H1 (cell line): ENCODE results near the gene DPYD. TPM values are rescaled to one million over a fixed set of nuclear protein-coding genes. Genes with fewer than 3 reads are reported as not detected.

Source experiments
- CTCF ChIA-PET: fragments of 300-600 bp; sonication (Branson Sonifier 250); formaldehyde crosslinking; loops from one replicate; lab custom pipeline; 2021; ENCODE audit not compliant: partially characterized antibody; lab: Charles Lee
- POLR2A ChIA-PET: fragments of 300-600 bp; sonication (Branson Sonifier 250); formaldehyde crosslinking; loops from one replicate; lab custom pipeline; 2021; ENCODE audit warnings: inconsistent platforms; ENCODE audit not compliant: partially characterized antibody; lab: Charles Lee
- DNase-seq, 2 experiments: peaks; one replicate each; pipeline versions ENCODE4 v3.0.0 to v3.0.0-alpha.2; 2010 to 2022; ENCODE audit warnings: low spot score in 2 of 2, low read depth in 1 of 2, mixed read lengths in 1 of 2
- FAIRE-seq: peaks from 2 replicates; lab custom pipeline; 2011; peaks lifted over from hg19 to GRCh38; lab: Jason Lieb, UNC
- H2AFZ ChIP-seq: 2 replicates; pipeline ENCODE4 v1.8.1; 2012; ENCODE audit warnings: low read length, inconsistent platforms
- H2AK5ac ChIP-seq: 2 replicates; pipeline ENCODE4 v1.6.1; 2013; ENCODE audit warnings: low read depth, low read length
- H2BK120ac ChIP-seq: replicated peaks from 2 replicates; pipeline ENCODE3; 2013; ENCODE audit warnings: low read depth, low read length, inconsistent platforms
- H2BK12ac ChIP-seq: 2 replicates; pipeline ENCODE4 v1.6.1; 2013; ENCODE audit warnings: low read depth, low read length
- H2BK15ac ChIP-seq: 2 replicates; pipeline ENCODE4 v1.6.1; 2013; ENCODE audit warnings: low read length
- H2BK20ac ChIP-seq: 2 replicates; pipeline ENCODE4 v1.6.1; 2013; ENCODE audit warnings: low read length
- H2BK5ac ChIP-seq: 2 replicates; pipeline ENCODE4 v1.6.1; 2013; ENCODE audit warnings: low read depth, low read length
- H3K14ac ChIP-seq: 2 replicates; pipeline ENCODE4 v1.6.1; 2013; ENCODE audit warnings: inconsistent platforms; ENCODE audit not compliant: insufficient read length
- H3K18ac ChIP-seq: 2 replicates; pipeline ENCODE4 v1.6.1; 2013; ENCODE audit warnings: low read length; ENCODE audit errors: extremely low read depth
- H3K23ac ChIP-seq: 2 replicates; pipeline ENCODE4 v1.6.1; 2013; ENCODE audit warnings: inconsistent platforms; ENCODE audit not compliant: insufficient read length
- H3K23me2 ChIP-seq: 2 replicates; pipeline ENCODE4 v1.6.1; 2013; ENCODE audit warnings: low read depth, low read length
- H3K27ac ChIP-seq: 2 replicates; pipeline ENCODE4 v1.6.1; 2011; ENCODE audit warnings: low read depth, low read length, inconsistent platforms
- H3K27me3 ChIP-seq, 4 experiments: replicated peaks in 1 of 4; 1 replicate in 1 of 4; 2 replicates in 3 of 4; pipeline versions ENCODE4 v1.6.1 to v1.8.1; 2011 to 2013; ENCODE audit warnings: low read length in 3 of 4, mild to moderate bottlenecking in 3 of 4, inconsistent platforms in 2 of 4, mixed read lengths in 2 of 4, moderate library complexity in 1 of 4; ENCODE audit not compliant: control insufficient read depth in 3 of 4, insufficient read depth in 3 of 4; ENCODE audit errors: extremely low read depth in 1 of 4
- H3K36me3 ChIP-seq, 4 experiments: 2 replicates each; pipeline versions ENCODE4 v1.6.1 to v1.8.1; 2011 to 2013; ENCODE audit warnings: mild to moderate bottlenecking in 4 of 4, low read length in 3 of 4, moderate library complexity in 2 of 4, control low read depth in 1 of 4, inconsistent platforms in 1 of 4; ENCODE audit not compliant: insufficient read depth in 4 of 4, control insufficient read depth in 2 of 4
- H3K4ac ChIP-seq: replicated peaks from 2 replicates; pipeline ENCODE3; 2013; ENCODE audit warnings: low read length, low read depth, mixed read lengths, inconsistent platforms; ENCODE audit not compliant: insufficient read length
- H3K4me1 ChIP-seq, 4 experiments: replicated peaks in 1 of 4; 1 replicate in 1 of 4; 2 replicates in 3 of 4; pipeline versions ENCODE4 v1.6.1 to v1.8.1; 2011 to 2013; ENCODE audit warnings: low read length in 3 of 4, inconsistent platforms in 2 of 4, mixed read lengths in 1 of 4; ENCODE audit not compliant: insufficient read depth in 4 of 4, control insufficient read depth in 3 of 4
- H3K4me2 ChIP-seq, 2 experiments: 2 replicates each; pipeline versions ENCODE4 v1.6.1 to v1.8.1; 2011 to 2013; ENCODE audit warnings: low read depth in 2 of 2, low read length in 2 of 2, control low read depth in 1 of 2, inconsistent platforms in 1 of 2, mild to moderate bottlenecking in 1 of 2; ENCODE audit not compliant: insufficient read depth in 1 of 2
- H3K4me3 ChIP-seq, 4 experiments: fragments of 200-600, 300-600 bp in 1 of 4; sonication (generic), shearing (Covaris generic), sonication (Bioruptor Twin) in 1 of 4; 2 replicates each; pipeline versions ENCODE4 v1.5.1 to v1.8.1; 2011 to 2016; ENCODE audit warnings: low read length in 4 of 4, low read depth in 3 of 4, control low read depth in 2 of 4, inconsistent platforms in 2 of 4, mild to moderate bottlenecking in 2 of 4, mixed read lengths in 1 of 4, moderate library complexity in 1 of 4; ENCODE audit not compliant: insufficient read depth in 2 of 4; ENCODE audit errors: extremely low read depth in 1 of 4
- H3K56ac ChIP-seq: replicated peaks from 2 replicates; pipeline ENCODE3; 2013; ENCODE audit warnings: low read depth, mild to moderate bottlenecking, mixed read lengths, low read length, inconsistent platforms; ENCODE audit not compliant: insufficient read length
- H3K79me1 ChIP-seq: 2 replicates; pipeline ENCODE4 v1.6.1; 2013; ENCODE audit warnings: low read depth, low read length, control low read depth
- H3K79me2 ChIP-seq, 2 experiments: 2 replicates each; pipeline versions ENCODE4 v1.6.1 to v1.8.1; 2012 to 2013; ENCODE audit warnings: low read length in 2 of 2, mild to moderate bottlenecking in 2 of 2, inconsistent platforms in 1 of 2; ENCODE audit not compliant: insufficient read depth in 2 of 2, control insufficient read depth in 1 of 2
- H3K9ac ChIP-seq, 4 experiments: replicated peaks in 1 of 4; 1 replicate in 1 of 4; 2 replicates in 3 of 4; pipeline versions ENCODE4 v1.6.1 to v1.8.1; 2011 to 2013; ENCODE audit warnings: low read depth in 3 of 4, low read length in 3 of 4, control low read depth in 2 of 4, mild to moderate bottlenecking in 2 of 4, moderate library complexity in 2 of 4, inconsistent platforms in 1 of 4; ENCODE audit errors: extremely low read depth in 1 of 4
- H3K9me3 ChIP-seq, 2 experiments: 2 replicates each; pipeline versions ENCODE4 v1.6.1 to v1.8.1; 2012 to 2013; ENCODE audit warnings: mild to moderate bottlenecking in 2 of 2, moderate library complexity in 2 of 2, control low read depth in 1 of 2, inconsistent platforms in 1 of 2, low read depth in 1 of 2, low read length in 1 of 2, mixed read lengths in 1 of 2; ENCODE audit not compliant: insufficient read depth in 2 of 2
- H4K20me1 ChIP-seq, 2 experiments: replicated peaks in 1 of 2; 2 replicates each; pipeline versions ENCODE3 to v1.8.1; 2011 to 2013; ENCODE audit warnings: inconsistent platforms in 2 of 2, low read length in 2 of 2, mild to moderate bottlenecking in 1 of 2; ENCODE audit not compliant: insufficient read depth in 2 of 2, control insufficient read depth in 1 of 2
- H4K5ac ChIP-seq: 2 replicates; pipeline ENCODE4 v1.6.1; 2013; ENCODE audit warnings: low read length, low read depth, mixed read lengths, inconsistent platforms; ENCODE audit not compliant: insufficient read length
- H4K8ac ChIP-seq: 2 replicates; pipeline ENCODE4 v1.8.0; 2013; ENCODE audit warnings: mild to moderate bottlenecking, moderate library complexity, low read length, inconsistent platforms; ENCODE audit not compliant: insufficient read depth; ENCODE audit errors: extremely low read depth
- H4K91ac ChIP-seq: replicated peaks from 2 replicates; pipeline ENCODE3; 2013; ENCODE audit warnings: low read length, mixed read lengths, inconsistent platforms; ENCODE audit not compliant: insufficient read length
- BACH1 ChIP-seq: IDR thresholded peaks from 2 replicates; pipeline ENCODE4 v1.6.1; 2012; ENCODE audit warnings: low read length, improper control_type of control experiment
- EZH2 ChIP-seq: fragments of 200-600 bp; sonication (generic); IDR thresholded peaks from 2 replicates; pipeline ENCODE4 v1.7.1; 2012; ENCODE audit warnings: low read depth, mild to moderate bottlenecking, moderate library complexity, low read length, inconsistent platforms; ENCODE audit not compliant: severe bottlenecking
- KDM4A ChIP-seq: IDR thresholded peaks from one replicate; pipeline ENCODE4 v1.7.1; 2012; ENCODE audit warnings: low read depth, mild to moderate bottlenecking, moderate library complexity, low read length, inconsistent platforms; ENCODE audit not compliant: severe bottlenecking
- MAFK ChIP-seq: IDR thresholded peaks from 2 replicates; pipeline ENCODE4 v1.6.1; 2012; ENCODE audit warnings: low read depth, mild to moderate bottlenecking, improper control_type of control experiment, low read length
- NRF1 ChIP-seq: IDR thresholded peaks from 2 replicates; pipeline ENCODE4 v1.6.1; 2011; ENCODE audit warnings: mild to moderate bottlenecking, low read depth, low read length, improper control_type of control experiment
- SRF ChIP-seq: IDR thresholded peaks from 2 replicates; pipeline ENCODE4 v1.6.1; 2011; ENCODE audit warnings: mild to moderate bottlenecking, low read depth, low read length, moderate library complexity
- TAF7 ChIP-seq: optimal IDR thresholded peaks from 2 replicates; pipeline ENCODE3; 2011; ENCODE audit warnings: low read depth, mild to moderate bottlenecking, inconsistent platforms, low read length, moderate library complexity, borderline replicate concordance
- TBP ChIP-seq: IDR thresholded peaks from 2 replicates; pipeline ENCODE4 v1.6.1; 2011; ENCODE audit warnings: low read depth, low read length, improper control_type of control experiment
- WGBS, 2 experiments: shearing (Covaris generic) in 1 of 2; methylation state at CpG; one replicate each; pipeline versions ENCODE4 v1.1.6 to v1.1.7; 2013 to 2015; ENCODE audit warnings: low lambda C conversion rate in 2 of 2, mixed read lengths in 2 of 2, inconsistent platforms in 1 of 2, low coverage in 1 of 2, missing lambda C conversion rate in 1 of 2; ENCODE audit not compliant: insufficient replicate concordance in 2 of 2, insufficient coverage in 1 of 2, insufficient read length in 1 of 2; ENCODE audit errors: extremely low coverage in 1 of 2, missing lambda C conversion rate in 1 of 2; 5-methylcytosine and 5-hydroxymethylcytosine counted together
- polyA plus RNA-seq, 7 experiments: library from polyadenylated mRNA; depleted of rRNA in 3 of 7; stranded (reverse) in 5 of 7; unstranded in 2 of 7; fragments of >200 nt in 5 of 7; fragments of 200-250 nt in 2 of 7; gene quantifications; 1 replicate in 5 of 7; 2 replicates in 1 of 7; 4 replicates in 1 of 7; pipeline versions ENCODE4 v1.2.1 to v1.2.3, GENCODE V29; 2011 to 2013; ENCODE audit warnings: missing spikeins in 2 of 7, mixed read lengths in 2 of 7
- total RNA-seq: library from RNA; stranded (reverse); fragmentation: NEBNext Ultra II Directional; extraction: Animal tissue kit (Norgen Biotek cat#: 25700); gene quantifications from 2 replicates; pipeline ENCODE4 v1.2.1, GENCODE V29; 2021
- TF ChIP-seq, protein P1 (sequence below), 3 experiments: IDR thresholded peaks; 1 replicate in 2 of 3; 2 replicates in 1 of 3; pipeline versions ENCODE4 v1.5.1 to v1.6.1; 2011; ENCODE audit warnings: low read length in 3 of 3, mild to moderate bottlenecking in 3 of 3, inconsistent platforms in 2 of 3, low read depth in 1 of 3, moderate library complexity in 1 of 3; ENCODE audit not compliant: insufficient read depth in 1 of 3; ENCODE audit errors: control extremely low read depth in 1 of 3
- TF ChIP-seq, protein P2 (sequence below): IDR thresholded peaks from 2 replicates; pipeline ENCODE4 v1.6.1; 2012; ENCODE audit warnings: low read length, inconsistent platforms

DPYD gene
- total and polyA plus RNA-seq, 2 of the 8 experiments (the other 6 are each of a cell fraction or from before 2014, with no cell fraction given): 0.29 to 0.73 TPM

DNA sequence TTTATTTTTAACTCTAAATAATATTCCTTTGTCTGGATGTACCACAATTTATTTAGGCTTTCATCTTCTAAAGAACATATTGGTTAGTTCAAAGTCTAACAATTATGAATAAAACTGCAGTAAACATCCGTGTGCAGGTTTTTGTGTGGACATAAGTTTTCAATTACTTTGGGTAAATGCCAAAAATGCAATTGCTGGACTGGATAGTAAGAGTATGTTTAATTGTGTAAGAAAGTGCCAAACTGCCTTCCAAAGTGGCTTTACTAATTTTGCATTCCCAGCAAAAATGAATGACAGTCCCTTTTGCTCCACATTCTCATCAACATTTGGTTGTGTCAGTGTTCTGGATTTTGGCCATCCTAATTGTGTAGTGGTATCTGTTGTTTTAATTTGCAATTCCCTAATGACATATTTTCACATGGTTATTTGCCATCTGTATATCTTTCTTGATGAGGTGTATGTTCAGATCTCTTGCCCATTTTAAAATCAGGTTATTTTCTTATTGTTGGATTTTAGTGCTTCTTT is 113.8 kb downstream of the DPYD start:
- no peak overlapping the region for H3K14ac ChIP-seq
- no peaks in the 10 kb centered on the region for H3K27me3 ChIP-seq
- no peaks in the 10 kb centered on the region for H3K23me2 ChIP-seq
- no peaks in the 10 kb centered on the region for H3K79me2 ChIP-seq
- no peak overlapping the region for H2BK120ac ChIP-seq
- no peak overlapping the region for H2AFZ ChIP-seq
- no peak overlapping the region for H4K5ac ChIP-seq
- H2BK5ac ChIP-seq: no peak overlapping the region
- FAIRE-seq (no peak), DNase-seq (no peak)
- no peaks in the 10 kb centered on the region for H3K9me3 ChIP-seq
- H4K91ac ChIP-seq: no peak overlapping the region
- CTCF ChIA-PET: interaction anchor here (1.2 kb wide), 1 partner anchor 282 kb away, joined by 3 read pairs; no protein-coding TSS in a partner anchor
- H3K23ac ChIP-seq: no peak overlapping the region
- no peak overlapping the region for H3K56ac ChIP-seq
- H2BK12ac ChIP-seq: no peak overlapping the region
- H3K36me3 ChIP-seq: no peaks in the 10 kb centered on the region
- no peak overlapping the region for H3K18ac ChIP-seq
- H3K79me1 ChIP-seq: no peaks in the 10 kb centered on the region
- H3K4me3 ChIP-seq: no peak overlapping the region
- no peak overlapping the region for H3K4ac ChIP-seq
- POLR2A ChIA-PET: no interaction called here
- 81% methylated on average over 1 of the region's 1 CpG; no CpG with 5 or more reads in 1 of the 2 experiments for WGBS, 2 experiments
- H3K9ac ChIP-seq: no peak overlapping the region
- no peak overlapping the region for H4K8ac ChIP-seq
- no peak overlapping the region for H3K4me2 ChIP-seq
- no peaks in the 10 kb centered on the region for H3K4me1 ChIP-seq
- no peak overlapping the region for H2AK5ac ChIP-seq
- H2BK20ac ChIP-seq: no peak overlapping the region
- H2BK15ac ChIP-seq: no peak overlapping the region
- H3K27ac ChIP-seq: no peak overlapping the region
- no peaks in the 10 kb centered on the region for H4K20me1 ChIP-seq
- TF ChIP-seq EZH2 (no peak), MAFK (no peak), TBP (no peak), NRF1 (no peak), KDM4A (no peak), BACH1 (no peak), SRF (no peak), TAF7 (no peak)
- TF ChIP-seq, protein P1, sequence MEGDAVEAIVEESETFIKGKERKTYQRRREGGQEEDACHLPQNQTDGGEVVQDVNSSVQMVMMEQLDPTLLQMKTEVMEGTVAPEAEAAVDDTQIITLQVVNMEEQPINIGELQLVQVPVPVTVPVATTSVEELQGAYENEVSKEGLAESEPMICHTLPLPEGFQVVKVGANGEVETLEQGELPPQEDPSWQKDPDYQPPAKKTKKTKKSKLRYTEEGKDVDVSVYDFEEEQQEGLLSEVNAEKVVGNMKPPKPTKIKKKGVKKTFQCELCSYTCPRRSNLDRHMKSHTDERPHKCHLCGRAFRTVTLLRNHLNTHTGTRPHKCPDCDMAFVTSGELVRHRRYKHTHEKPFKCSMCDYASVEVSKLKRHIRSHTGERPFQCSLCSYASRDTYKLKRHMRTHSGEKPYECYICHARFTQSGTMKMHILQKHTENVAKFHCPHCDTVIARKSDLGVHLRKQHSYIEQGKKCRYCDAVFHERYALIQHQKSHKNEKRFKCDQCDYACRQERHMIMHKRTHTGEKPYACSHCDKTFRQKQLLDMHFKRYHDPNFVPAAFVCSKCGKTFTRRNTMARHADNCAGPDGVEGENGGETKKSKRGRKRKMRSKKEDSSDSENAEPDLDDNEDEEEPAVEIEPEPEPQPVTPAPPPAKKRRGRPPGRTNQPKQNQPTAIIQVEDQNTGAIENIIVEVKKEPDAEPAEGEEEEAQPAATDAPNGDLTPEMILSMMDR (IDR thresholded peaks at IDR 0.05; ENCODE audit: control extremely low read depth in 1 of 3, insufficient read depth in 1 of 3, low read depth in 1 of 3, low read length in 3 of 3): no peak
- TF ChIP-seq, protein P2, sequence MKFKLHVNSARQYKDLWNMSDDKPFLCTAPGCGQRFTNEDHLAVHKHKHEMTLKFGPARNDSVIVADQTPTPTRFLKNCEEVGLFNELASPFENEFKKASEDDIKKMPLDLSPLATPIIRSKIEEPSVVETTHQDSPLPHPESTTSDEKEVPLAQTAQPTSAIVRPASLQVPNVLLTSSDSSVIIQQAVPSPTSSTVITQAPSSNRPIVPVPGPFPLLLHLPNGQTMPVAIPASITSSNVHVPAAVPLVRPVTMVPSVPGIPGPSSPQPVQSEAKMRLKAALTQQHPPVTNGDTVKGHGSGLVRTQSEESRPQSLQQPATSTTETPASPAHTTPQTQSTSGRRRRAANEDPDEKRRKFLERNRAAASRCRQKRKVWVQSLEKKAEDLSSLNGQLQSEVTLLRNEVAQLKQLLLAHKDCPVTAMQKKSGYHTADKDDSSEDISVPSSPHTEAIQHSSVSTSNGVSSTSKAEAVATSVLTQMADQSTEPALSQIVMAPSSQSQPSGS: no peak
